HL-60 (cell line): ENCODE results near the gene SART3.

Experiments
- POLR2AphosphoS5 ChIP-seq: IDR thresholded peaks from 2 replicates; pipeline ENCODE4 v1.6.1; 2012; ENCODE audit warnings: low read depth
- TF ChIP-seq, protein P1 (sequence below): IDR thresholded peaks from one replicate; pipeline ENCODE4 v1.5.1; 2011; ENCODE audit warnings: low read length, control low read depth, inconsistent platforms; ENCODE audit not compliant: insufficient read depth

DNA sequence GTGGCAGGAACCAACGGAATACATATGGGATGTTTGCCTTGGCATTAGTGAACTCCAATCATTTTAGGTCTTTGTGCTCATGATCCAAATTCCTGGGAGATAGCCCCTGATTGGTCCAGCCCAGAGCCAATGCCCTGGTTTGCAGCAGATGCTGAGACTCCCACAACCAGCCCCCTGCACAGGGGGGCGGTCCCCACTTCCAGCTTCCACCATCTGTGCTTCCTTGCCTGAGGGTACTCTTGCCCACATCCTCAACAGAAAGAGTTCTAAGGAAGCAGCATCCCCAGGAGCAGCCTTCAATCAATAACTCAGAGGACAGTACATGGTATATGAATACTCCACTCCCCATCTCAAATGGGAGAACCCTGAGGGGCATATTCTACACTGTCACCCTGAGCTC is 85.6 kb downstream of the SART3 start:
- TF ChIP-seq, protein P1, sequence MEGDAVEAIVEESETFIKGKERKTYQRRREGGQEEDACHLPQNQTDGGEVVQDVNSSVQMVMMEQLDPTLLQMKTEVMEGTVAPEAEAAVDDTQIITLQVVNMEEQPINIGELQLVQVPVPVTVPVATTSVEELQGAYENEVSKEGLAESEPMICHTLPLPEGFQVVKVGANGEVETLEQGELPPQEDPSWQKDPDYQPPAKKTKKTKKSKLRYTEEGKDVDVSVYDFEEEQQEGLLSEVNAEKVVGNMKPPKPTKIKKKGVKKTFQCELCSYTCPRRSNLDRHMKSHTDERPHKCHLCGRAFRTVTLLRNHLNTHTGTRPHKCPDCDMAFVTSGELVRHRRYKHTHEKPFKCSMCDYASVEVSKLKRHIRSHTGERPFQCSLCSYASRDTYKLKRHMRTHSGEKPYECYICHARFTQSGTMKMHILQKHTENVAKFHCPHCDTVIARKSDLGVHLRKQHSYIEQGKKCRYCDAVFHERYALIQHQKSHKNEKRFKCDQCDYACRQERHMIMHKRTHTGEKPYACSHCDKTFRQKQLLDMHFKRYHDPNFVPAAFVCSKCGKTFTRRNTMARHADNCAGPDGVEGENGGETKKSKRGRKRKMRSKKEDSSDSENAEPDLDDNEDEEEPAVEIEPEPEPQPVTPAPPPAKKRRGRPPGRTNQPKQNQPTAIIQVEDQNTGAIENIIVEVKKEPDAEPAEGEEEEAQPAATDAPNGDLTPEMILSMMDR: no peak
- no peak for TF ChIP-seq POLR2AphosphoS5
